GM21390 (cell line): Measurements from ENCODE around the gene WWOX.
"Not testable (repeated sequence)": the region's sequence is repeated elsewhere in the genome, so short reads cannot be mapped to it uniquely, and the experiment has no call there.

Experiments
- ATAC-seq: cut with Tn5 transposase; IDR thresholded peaks from one replicate; pipeline ENCODE4 v1.9.1; 2021; ENCODE audit not compliant: unreplicated experiment

WWOX gene

GRCh38 chr16:78513838-78514237 lies 414.4 kb downstream of the WWOX start:
- no peak for ATAC-seq

GRCh38 chr16:78514888-78515287 lies 415.4 kb downstream of the WWOX start:
- not testable (repeated sequence) for ATAC-seq

GRCh38 chr16:78515421-78515820 lies 416.0 kb downstream of the WWOX start:
- no peak for ATAC-seq

- no peak for ATAC-seq
Measured at GRCh38 chr16:78516006-78516736, 416.7 kb downstream of the WWOX start.

- ATAC-seq = no peak
Measured at GRCh38 chr16:78519896-78520295, 420.4 kb downstream of the WWOX start.

GRCh38 chr16:78520470-78520869 lies 421.0 kb downstream of the WWOX start:
- ATAC-seq = no peak

GRCh38 chr16:78522327-78522726 lies 422.9 kb downstream of the WWOX start:
- no peak for ATAC-seq

GRCh38 chr16:78523212-78523985 lies 423.9 kb downstream of the WWOX start:
- ATAC-seq = no peak

GRCh38 chr16:78524066-78524595 lies 424.7 kb downstream of the WWOX start:
- no peak for ATAC-seq

- no peak for ATAC-seq
Measured at GRCh38 chr16:78528265-78528664, 428.8 kb downstream of the WWOX start.

GRCh38 chr16:78529881-78530280 lies 430.4 kb downstream of the WWOX start:
- ATAC-seq = no peak

- ATAC-seq = no peak
Measured at GRCh38 chr16:78530283-78530682, 430.8 kb downstream of the WWOX start.

GRCh38 chr16:78535098-78535497 lies 435.6 kb downstream of the WWOX start:
- no peak for ATAC-seq

GRCh38 chr16:78537511-78537910 lies 438.1 kb downstream of the WWOX start:
- ATAC-seq = no peak

- no peak for ATAC-seq
Measured at GRCh38 chr16:78538292-78538691, 438.8 kb downstream of the WWOX start.

GRCh38 chr16:78538919-78539318 lies 439.5 kb downstream of the WWOX start:
- no peak for ATAC-seq

- ATAC-seq = no peak
Measured at GRCh38 chr16:78542419-78542818, 443.0 kb downstream of the WWOX start.

GRCh38 chr16:78543023-78543422 lies 443.6 kb downstream of the WWOX start:
- ATAC-seq = no peak

GRCh38 chr16:78549366-78549765 lies 449.9 kb downstream of the WWOX start:
- no peak for ATAC-seq

- ATAC-seq = no peak
Measured at GRCh38 chr16:78551487-78552085, 452.1 kb downstream of the WWOX start.

- no peak for ATAC-seq
Measured at GRCh38 chr16:78552106-78552675, 452.7 kb downstream of the WWOX start.
